ENCODE data around the gene PPP2R5C. TPM values are rescaled to one million over a fixed set of nuclear protein-coding genes. Genes with fewer than 3 reads are reported as not detected.
"Not testable (repeated sequence)": the region's sequence is repeated elsewhere in the genome, so short reads cannot be mapped to it uniquely, and the experiment has no call there.

Gene PPP2R5C
- polyA plus RNA-seq, 5 donors, result 85.5 to 131 (median 116) TPM

- DNase-seq, result not testable (repeated sequence)
These were observed 35.9 kb upstream of the PPP2R5C start for GRCh38 chr14:101725652-101726051.

GRCh38 chr14:101726295-101726953 is 35.1 kb upstream of the PPP2R5C start:
- no peak for DNase-seq

GRCh38 chr14:101726954-101727302 is 34.6 kb upstream of the PPP2R5C start:
- DNase-seq, result no peak

GRCh38 chr14:101727611-101728366 is 33.7 kb upstream of the PPP2R5C start:
- DNase-seq, result no peak

- no peak for DNase-seq
These were observed 33.2 kb upstream of the PPP2R5C start for GRCh38 chr14:101728367-101728742.

- no peak for DNase-seq
These were observed 32.1 kb upstream of the PPP2R5C start for GRCh38 chr14:101729382-101729781.

GRCh38 chr14:101730157-101730556 is 31.4 kb upstream of the PPP2R5C start:
- not testable (repeated sequence) for DNase-seq

GRCh38 chr14:101730626-101731186 is 30.8 kb upstream of the PPP2R5C start:
- DNase-seq, result no peak

- peak in 1 of 2 donors; percentile 19 for DNase-seq
These were observed 30.1 kb upstream of the PPP2R5C start for GRCh38 chr14:101731187-101732080.

GRCh38 chr14:101732118-101732517 is 29.4 kb upstream of the PPP2R5C start:
- no peak for DNase-seq

- no peak for DNase-seq
These were observed 28.3 kb upstream of the PPP2R5C start for GRCh38 chr14:101733211-101733610.

GRCh38 chr14:101734246-101734847 is 27.2 kb upstream of the PPP2R5C start:
- no peak for DNase-seq

- no peak for DNase-seq
These were observed 26.1 kb upstream of the PPP2R5C start for GRCh38 chr14:101735453-101735852.

- no peak for DNase-seq
These were observed 25.4 kb upstream of the PPP2R5C start for GRCh38 chr14:101736071-101736470.

- no peak for DNase-seq
These were observed 24.9 kb upstream of the PPP2R5C start for GRCh38 chr14:101736585-101736984.

GRCh38 chr14:101737414-101738339 is 23.8 kb upstream of the PPP2R5C start:
- no peak for DNase-seq

GRCh38 chr14:101738703-101739320 is 22.7 kb upstream of the PPP2R5C start:
- DNase-seq, result no peak

- DNase-seq, result no peak
These were observed 21.9 kb upstream of the PPP2R5C start for GRCh38 chr14:101739446-101740141.

GRCh38 chr14:101740981-101741380 is 20.5 kb upstream of the PPP2R5C start:
- no peak for DNase-seq

Data from right lung (tissue), 5 donors.